KG1 (cell line): Measurements from ENCODE around the gene MCF2L.

ENCODE experiments used
- DNase-seq: peaks from one replicate; lab custom pipeline; 2025; lab: John Stamatoyannopoulos, UW

The MCF2L gene

DNA sequence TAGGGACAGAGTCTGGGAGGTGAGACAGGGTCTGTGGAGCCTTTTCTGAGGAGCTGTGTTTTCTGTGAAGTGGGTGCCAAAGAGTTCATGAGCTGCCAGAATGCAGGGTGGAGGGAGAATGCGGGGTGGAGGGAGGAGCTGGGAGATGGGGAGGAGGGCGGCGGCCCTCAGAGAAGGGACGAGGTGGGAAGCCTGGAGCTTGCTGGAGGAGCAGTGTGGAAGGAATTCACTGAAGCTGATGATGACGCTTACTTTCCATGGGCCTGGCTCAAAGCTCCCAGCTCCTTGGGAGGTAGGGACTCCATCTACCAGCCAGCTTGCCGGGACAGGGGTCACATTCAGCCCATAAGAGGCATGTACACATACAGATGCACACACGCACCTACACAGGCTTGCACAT, 62.5 kb downstream of the MCF2L start:
- DNase-seq, result no peak

DNA sequence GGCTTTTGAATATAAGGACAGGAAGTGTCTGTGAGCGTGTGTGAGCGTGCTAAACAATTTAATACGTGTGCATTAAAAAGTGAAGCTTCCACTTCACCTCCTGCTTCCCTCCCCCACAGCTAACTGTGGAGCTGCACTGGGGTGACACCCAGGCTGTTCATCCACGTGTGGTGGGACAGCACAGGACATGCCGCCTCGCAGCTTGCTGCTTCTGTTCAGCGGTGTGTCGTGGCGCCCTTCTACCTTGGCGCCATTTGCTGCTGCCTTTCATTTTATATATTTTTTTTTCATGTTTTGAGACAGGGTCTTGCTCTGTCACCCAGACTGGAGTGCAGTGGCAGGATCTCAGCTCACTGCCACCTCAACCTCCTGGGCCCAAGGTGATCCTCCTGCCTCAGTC, 63.3 kb downstream of the MCF2L start:
- DNase-seq, result no peak

DNA sequence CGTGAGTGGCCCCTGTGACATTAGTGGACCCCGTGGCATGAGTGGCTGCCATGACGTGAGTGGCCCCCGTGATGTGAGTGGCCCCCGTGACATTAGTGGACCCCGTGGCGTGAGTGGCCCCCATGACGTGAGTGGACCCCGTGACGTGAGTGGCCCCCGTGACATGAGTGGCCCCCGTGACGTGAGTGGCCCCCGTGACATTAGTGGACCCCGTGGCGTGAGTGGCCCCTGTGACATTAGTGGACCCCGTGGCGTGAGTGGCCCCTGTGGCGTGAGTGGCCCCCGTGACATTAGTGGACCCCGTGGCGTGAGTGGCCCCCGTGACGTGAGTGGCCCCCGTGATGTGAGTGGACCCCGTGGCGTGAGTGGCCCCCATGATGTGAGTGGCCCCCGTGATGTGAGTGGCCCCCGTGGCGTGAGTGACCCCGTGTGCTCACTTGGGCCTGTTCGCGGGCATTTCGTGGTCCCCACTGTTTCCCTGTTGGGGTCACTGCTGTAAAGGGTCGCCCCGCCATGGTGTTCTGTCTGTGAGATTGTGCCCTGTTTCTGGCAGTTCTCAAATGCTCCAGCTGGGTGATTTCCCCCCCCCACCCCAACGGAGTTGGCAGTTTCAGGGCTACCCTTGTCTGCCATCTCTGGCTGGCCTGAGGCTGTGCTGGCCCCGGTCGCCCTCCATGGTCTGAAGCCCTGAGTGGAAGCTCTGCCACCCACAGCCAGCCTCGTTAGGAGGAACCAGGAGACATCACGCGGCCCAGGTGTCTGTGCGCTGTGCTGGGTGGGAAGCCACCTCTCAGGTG, 64.2 kb downstream of the MCF2L start:
- no peak for DNase-seq

DNA sequence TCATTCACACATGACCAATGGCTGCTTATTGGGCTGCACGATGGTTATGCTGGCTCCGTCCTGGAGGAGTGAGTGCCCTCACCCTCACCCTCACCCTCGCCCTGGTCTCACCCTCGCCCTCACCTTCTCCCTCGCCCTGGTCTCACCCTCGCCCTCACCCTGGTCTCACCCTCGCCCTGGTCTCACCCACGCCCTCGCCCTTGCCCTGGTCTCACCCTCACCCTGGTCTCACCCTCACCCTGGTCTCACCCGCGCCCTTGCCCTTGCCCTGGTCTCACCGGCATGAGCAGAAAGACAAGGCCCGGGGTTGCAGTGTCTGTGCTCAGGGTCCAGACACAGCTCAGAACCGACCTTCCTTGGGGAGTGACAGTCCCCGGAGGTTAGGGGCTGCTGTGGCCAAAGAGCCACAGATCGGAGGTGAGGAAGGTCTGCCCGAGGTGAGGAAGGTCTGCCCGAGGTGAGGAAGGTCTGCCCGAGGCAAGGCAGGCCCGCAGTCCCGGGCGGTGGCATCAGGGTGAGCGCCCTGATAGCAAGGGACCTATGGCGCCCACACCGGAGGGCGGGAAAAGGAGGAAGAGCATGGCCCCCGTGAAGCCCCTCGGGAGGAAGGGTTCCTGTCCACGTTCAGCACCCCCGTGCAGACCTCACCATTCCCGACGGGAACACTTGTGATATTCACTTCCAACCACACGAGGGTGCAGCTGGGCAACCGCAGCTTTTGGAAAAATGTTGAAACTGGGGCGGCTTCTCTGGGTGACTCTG, 65.6 kb downstream of the MCF2L start:
- no peak for DNase-seq

DNA sequence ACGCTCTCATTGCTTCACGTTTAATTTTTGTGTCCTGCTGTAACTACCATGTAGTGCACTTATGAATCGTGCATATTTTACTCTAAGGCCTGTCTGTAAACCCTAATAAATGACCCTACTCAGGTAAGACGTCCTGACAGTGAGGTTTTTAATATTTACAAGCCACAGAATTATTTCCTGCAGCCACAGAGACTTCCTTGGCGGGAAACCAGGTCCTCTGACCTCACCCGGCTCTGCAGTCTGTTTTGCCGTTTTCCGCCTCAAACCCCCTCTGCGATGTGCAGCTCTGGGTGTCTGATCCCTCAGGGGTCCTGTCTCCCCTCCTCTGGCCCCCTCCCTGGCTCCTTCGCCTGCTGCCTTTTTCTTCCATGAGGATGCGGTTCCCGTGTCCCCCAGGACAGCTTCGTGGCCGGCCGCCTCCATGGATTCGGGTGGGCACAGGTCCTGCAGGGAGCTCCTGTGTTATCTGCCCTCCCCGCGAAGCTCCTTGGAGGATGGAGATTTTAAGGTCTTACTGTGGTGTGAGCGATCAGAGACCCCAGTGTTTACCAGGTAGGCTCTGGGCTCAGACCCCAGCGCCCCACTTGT, 66.3 kb downstream of the MCF2L start:
- DNase-seq, result no peak

DNA sequence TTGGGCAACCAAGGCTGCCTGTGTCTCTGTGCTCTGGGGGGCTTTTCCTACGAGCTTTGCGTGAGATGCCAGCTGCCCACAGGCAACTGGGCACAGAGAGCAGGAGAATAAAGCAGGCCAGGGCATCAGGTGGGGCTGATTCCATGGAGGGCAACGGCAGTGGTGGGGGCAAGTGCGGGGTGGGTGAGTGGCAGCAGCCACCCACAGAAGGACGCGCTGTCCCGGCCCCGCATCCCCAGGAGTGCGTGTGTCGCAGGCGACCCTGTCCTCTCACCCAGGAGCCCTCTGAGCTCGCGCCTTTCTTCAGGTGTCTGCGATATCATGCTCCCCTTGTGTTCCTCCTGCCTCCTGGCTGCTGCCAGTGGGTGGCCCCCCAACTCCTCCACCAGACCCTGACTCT, 67.4 kb downstream of the MCF2L start:
- no peak for DNase-seq

DNA sequence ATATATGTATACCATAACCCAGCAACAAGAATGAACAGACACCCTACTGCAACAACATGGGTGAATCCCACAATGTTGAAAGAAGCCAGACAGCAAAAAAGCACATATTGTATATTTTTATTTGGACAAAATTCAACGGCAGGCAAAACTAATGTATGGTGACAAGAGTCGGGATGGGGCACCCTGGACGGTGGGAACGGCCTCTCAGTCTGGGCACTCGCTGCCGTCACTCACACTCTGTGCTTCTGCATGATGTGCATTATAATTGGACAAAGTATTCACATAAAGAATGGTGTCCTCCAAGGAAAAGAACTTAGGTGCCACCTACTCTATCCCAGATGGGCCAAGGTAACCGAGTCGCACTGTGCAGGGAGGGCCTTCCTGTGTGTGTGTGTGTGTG, 71.0 kb downstream of the MCF2L start:
- no peak for DNase-seq

DNA sequence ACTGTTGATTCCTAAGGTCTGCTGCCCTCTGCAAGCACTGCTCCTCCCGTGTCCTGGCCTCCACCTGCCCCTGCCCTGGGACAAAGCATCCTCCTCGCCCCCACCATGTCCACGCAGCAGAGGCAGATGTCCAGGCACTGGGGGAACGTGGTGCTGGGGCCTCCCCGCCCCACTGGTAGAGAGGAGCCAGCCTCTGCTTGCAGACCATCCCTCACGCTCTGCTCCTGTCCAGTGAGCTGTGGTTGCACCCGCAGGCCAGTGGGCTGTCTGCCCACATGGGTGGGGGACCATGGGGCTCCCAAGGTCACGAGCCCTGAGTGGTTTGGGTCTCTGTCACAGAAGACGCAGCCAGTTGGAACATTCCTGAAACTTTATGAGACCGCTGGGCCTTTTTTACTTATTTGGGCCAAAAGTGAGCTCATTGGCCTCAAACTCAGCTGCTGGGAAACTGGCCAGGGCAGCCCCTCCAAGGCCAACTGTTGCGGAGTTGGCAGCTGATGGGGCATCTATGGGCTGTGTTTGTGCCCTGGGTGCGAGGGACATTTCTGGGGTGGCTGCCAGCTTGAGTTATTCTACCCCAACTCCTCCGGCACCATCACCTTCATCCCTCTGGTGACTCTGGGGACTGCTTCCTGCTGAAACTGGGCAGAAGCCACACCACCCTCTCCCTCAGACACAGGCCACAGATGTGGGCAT, 71.7 kb downstream of the MCF2L start:
- no peak for DNase-seq

DNA sequence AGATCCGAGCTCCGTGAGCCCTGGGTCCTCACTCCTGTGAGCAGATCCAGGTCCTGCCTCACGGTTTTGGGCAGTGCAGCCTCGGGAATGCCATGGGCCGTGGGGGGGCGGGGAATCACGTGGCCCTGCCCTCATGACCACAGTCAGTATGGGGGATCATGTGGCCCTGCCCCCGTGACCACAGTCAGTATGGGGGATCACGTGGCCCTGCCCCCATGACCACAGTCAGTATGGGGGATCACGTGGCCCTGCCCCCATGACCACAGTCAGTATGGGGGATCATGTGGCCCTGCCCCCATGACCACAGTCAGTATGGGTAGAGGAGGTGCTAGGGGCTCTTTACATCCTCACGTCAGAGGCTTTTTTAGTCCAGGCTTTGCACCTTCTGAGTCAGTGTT, 72.3 kb downstream of the MCF2L start:
- DNase-seq, result no peak

DNA sequence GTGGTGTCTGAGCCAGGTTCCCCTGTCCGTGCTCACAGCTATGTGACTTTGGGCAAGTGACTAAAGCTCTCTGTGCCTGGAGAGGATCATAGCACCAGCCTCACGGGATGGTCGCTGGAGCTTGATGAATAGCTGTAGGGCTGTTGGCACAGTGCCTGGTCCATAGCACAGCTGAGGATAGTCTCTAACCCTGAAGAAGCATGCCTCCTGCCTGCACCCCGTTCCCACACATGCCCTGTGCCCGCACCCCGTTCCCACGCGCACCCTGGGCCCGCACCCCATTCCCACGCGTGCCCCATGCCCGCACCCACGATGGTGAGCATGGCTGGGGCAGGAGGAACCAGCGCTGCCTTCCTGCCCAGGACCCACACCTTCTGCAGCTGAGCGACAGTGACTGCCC, 72.9 kb downstream of the MCF2L start:
- no peak for DNase-seq

DNA sequence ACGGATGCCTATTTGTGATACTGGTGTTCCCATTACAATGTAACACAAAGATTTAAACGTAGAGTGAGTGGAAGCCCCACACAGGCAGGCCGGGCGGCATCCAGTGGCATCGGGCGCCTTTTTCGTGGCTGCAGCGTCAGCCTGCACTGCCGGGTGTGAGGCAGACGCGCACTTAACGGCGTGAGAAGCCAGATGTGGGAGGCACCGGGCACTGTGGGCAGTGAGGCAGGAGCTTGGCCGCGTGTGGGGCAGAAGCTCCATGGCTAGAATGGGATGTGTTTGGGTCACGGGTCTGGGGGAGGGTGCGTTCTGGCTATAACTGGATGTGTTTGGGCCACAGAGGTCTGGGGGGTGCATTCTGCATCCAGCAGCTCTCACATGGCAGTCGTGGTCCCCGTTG, 73.4 kb downstream of the MCF2L start:
- no peak for DNase-seq

DNA sequence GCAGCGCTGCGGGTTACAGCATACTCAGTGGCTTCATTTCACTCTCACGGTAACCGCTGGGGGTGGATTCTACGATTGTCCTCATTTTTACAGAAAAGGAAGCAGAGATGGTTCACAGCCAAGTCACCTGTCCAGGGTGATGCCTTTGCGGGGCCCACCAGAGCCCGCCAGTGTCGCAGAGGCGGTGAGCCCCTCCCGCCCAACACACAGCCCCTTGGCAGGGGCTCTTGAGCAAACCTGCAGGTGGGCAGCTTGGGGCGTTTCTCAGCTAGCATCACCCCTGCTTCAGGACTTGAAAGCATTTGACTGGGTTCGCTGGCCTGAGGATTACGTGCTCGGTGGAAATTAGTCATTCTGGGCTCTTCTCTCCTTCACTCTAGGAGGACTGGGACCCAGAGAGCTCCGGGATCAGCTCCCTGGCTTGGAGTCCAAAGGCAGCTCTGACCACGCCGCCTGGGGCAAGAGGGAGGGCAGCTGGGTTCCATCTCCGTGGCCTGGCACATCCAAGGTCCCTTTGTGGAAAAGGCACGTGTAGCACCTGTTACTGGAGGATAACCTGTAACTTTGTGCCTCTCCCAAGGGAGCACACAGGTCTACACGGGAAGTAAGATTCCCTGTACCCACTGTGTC, 74.1 kb downstream of the MCF2L start:
- DNase-seq, result no peak

DNA sequence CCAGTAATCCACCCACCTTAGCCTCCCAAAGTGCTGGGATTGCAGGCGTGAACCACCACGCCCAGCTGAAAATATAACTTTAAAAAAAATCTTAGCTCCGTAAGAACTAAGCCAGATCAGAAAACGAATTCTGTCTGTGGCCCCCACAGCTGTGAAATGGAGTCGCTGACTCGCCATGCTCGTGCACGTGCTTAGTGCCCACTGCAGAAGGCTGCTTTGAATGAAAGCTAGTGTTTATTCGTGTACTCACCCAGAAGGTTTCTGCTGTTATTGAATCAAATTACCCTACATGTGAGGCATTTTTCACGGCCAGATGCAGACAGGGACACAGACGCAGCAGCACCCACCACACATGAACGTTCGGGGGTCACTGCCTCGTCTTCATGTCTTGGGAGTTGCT, 74.9 kb downstream of the MCF2L start:
- no peak for DNase-seq

DNA sequence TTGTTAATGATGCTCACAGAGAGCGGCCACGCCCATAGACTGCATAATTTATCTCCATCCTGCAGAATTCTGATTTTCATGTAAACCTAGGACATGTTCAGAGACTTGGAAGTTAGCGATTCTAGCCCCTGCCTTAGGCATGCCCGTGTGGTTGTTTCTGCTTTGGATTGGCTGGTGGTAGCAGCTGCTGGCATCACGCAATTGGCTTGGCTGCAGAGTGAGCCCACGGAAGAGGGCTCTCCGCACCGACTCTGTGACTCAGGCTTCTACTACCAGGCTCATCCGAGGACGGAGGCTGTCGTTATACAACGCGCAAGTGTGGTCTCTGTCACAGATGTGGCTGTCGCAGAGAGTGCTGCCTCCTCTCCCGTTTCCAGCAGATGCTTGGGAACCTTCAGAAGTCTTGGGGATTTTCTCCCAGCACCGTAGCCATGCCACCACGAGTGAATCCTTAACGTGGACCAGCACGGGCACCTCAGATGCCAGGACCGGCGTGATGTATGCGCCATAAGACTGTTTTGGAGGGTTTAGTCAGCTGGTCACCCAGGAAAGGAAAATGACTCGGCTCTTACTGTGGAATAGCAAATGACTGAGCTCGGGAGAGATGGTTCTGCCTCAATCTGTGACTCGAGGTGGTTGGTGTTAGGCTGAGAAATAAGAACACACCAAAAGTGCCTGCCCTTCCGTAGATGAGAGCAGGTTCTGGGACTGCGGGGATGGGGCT, 75.5 kb downstream of the MCF2L start:
- no peak for DNase-seq

DNA sequence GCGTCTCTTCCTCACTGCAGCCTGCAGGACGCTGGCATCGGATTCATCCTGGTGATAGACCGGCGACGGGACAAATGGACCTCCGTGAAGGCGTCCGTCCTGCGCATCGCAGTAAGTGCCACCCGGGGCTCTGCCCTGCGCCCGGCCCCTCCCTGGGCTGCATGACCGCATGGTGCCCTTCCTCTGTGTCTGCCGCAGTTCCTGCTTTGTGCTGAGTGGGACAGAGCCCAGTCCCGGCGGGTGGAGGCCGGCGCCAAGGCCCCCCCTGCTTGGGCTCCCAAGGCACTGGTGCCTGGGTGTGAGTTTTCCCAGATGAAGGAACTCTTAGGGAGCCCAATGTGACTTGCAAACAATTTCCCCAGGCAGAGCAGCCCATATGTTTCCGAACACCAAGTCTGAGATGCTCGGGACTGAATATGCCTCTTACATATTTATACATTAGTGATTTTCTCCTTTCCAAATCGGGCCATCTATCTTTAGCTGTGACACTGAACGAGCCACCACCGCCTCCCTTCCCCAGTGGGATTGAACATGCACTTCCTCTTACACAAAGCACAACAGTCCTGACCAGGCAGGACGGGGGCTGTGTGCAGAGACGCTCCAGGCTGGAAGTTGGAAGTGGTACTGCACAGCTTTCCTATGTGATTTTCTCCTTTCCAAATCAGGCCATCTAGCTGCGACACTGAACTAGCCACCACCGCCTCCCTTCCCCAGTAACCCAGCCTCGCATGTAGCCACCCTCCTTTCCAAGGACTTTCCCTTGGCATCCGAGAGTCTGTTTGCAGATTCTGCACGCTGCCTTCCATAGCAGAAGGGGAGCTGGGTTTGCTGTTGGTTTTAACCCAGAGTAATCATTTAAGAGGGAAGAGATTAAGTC, 76.5 kb downstream of the MCF2L start:
- no peak for DNase-seq

DNA sequence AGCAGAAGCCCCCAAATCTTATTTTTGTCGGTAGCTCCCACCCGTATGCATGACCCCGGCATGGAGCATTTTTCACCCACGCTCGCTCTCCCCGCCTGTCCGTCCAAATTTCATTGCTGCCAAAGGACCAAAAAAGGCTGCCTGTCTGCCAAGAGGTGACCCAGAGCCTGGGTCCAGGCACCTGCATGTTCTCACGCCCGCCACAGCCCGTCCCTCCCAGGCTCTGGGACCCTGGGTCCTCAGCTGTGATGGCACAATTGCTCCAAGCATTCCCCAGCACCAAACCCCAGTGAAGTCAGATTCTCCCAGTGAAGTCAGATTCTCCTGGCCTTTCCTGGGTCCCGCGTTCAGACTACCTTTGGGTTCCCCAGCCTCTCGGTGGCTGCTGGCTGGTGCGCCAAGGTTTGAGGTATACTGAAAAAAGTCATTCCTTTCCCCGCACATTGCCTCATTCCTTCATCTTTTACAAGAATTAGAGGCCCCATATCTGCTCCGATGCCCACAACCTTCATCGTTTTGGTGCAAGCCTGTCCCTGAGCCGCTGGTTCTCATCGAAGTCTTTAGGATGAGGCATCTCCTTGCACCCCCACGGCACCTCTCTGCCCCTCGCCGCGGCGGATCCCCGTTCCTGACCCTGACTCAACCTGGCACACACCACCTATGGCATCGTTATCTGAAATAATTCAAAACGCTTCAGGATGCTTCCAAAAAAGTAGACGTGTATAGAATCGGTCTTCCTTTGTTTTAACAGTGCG, 77.3 kb downstream of the MCF2L start:
- DNase-seq, result no peak

DNA sequence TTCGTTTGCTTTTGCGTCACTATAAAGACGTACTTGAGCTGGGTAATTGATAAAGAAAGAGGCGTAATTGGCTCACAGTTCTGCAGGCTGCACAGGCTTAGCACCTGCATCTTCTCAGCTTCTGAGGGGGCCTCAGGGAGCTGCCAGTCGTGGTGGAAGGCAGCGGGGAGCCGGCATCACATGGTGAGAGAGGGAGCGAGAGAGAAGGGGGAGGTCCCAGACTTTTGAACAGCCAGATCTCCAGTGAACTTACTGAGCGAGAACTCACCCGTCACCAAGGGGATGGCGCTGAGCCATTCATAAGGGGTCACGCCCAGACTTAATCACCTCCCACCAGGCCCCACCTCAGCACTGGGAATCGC, 77.8 kb downstream of the MCF2L start:
- DNase-seq, result no peak

DNA sequence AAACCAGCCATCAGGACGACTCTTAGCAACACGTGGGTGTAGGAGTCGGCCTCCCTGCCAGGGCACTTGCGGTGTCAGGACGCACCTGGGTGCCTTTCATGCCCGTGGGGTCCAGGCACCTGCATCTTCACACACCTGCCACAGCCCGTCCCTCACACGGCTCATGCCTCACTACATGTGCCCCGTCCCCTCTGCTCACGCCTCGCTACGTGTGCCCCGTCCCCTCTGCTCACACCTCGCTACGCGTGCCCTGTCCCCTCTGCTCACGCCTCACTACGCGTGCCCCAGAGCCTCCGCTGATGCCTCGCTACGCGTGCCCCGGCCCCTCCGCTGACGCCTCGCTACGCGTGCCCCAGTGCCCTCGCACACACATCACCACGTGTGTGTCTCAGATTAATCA, 78.6 kb downstream of the MCF2L start:
- no peak for DNase-seq

DNA sequence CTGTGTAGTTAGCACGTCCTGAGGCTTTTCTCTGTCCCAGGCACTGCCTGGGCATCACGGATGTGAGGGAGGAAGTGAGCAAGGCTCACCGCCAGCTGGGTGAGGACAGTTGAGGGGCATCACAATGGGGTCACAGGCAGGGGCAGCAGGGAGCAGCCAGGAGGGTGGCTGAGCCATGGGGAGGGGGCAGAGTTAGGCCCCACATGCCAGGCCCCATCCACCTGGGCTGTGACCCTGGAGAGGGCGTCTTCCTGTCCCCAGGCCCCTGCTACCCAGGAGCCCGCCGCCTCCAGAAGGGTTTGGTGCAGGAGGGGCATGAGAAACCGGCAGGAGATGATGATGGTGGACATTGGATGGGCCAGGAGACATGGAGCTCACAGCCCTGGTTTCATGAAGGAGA, 79.8 kb downstream of the MCF2L start:
- no peak for DNase-seq

DNA sequence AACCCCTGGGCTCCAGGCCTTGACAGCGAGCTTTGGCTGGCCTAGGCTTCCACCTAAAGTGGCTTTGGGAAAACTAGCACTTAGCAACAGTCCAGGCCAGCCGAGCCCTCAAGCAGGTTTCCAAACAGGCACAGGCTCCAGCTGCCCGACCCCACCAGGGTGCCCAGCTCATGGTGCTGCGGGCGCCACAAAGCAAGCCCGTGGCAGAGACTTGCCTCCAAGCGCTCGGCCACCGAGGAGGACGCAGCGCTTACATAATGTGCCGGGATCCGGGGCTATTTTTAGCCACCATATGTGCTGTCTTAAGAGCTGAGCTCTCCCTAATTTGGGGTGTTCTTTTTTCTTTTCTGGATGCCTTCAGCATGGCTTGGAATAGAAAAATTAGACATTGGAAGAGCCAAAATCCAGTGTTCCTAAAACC, 80.5 kb downstream of the MCF2L start:
- no peak for DNase-seq
